Left lobe of liver (tissue), 2 donors: Measurements from ENCODE around the gene KHDC4. TPM values are rescaled to one million over a fixed set of nuclear protein-coding genes. Genes with fewer than 3 reads are reported as not detected.

Source experiments
- ATAC-seq: fragments of 200-7000 bp; cut with Tn5 transposase; one replicate; pipeline ENCODE4 v1.9.1; 2020; ENCODE audit warnings: mild to moderate bottlenecking, moderate library complexity
- DNase-seq: peaks from one replicate; pipeline ENCODE4 v3.0.0-alpha.2; 2020; ENCODE audit warnings: low spot score
- total RNA-seq: library from RNA; stranded (reverse); gene quantifications from one replicate; pipeline ENCODE4 v1.2.1, GENCODE V29; 2021
- donor health status: DM: no; HTN: no; CAD: no; lungs with moderate emphysema.
- donor health status: DM: no; HTN: yes; CAD: no.

KHDC4 gene
- total RNA-seq, 1 donor from 2014 or later = 18.5 TPM

- ATAC-seq (no peak), DNase-seq (no peak)
Observed at GRCh38 chr1:155880251-155880650, 54.0 kb downstream of the KHDC4 start.

GRCh38 chr1:155877945-155878344, 56.3 kb downstream of the KHDC4 start:
- no peak for DNase-seq
- no peak for ATAC-seq

GRCh38 chr1:155873860-155874259, 60.4 kb downstream of the KHDC4 start:
- DNase-seq (no peak), ATAC-seq (no peak)

GRCh38 chr1:155872527-155872926, 61.7 kb downstream of the KHDC4 start:
- ATAC-seq (no peak), DNase-seq (no peak)

GRCh38 chr1:155871390-155871789, 62.8 kb downstream of the KHDC4 start:
- no peak for DNase-seq
- no peak for ATAC-seq

GRCh38 chr1:155867766-155868165, 66.4 kb downstream of the KHDC4 start:
- ATAC-seq (no peak), DNase-seq (no peak)

- DNase-seq (no peak), ATAC-seq (no peak)
Observed at GRCh38 chr1:155864393-155864792, 69.8 kb downstream of the KHDC4 start.

Other genes starting within 250 kb of the KHDC4 start
- 20.4 TPM for gene YY1AP1, start 245.6 kb downstream of the KHDC4 start, total RNA-seq
- 62.7 TPM for gene DAP3, start 245.3 kb downstream of the KHDC4 start, total RNA-seq
- gene GON4L, start 77.2 kb downstream of the KHDC4 start, total RNA-seq = 19.9 TPM
- gene SYT11, start 74.8 kb downstream of the KHDC4 start, total RNA-seq = 0.58 TPM
- gene RIT1, start 23.1 kb downstream of the KHDC4 start, total RNA-seq = 7.2 TPM
- not detected for gene RXFP4, start 7.2 kb upstream of the KHDC4 start, total RNA-seq
- 6.5 TPM for gene ARHGEF2, start 44.1 kb upstream of the KHDC4 start, total RNA-seq
- gene SSR2, start 86.5 kb upstream of the KHDC4 start, total RNA-seq = 95.6 TPM
- gene UBQLN4, start 119.4 kb upstream of the KHDC4 start, total RNA-seq = 21.2 TPM
- gene LAMTOR2, start 120.4 kb upstream of the KHDC4 start, total RNA-seq = 66.6 TPM
- gene RAB25, start 126.7 kb upstream of the KHDC4 start, total RNA-seq = 1.7 TPM
- gene MEX3A, start 148.1 kb upstream of the KHDC4 start, total RNA-seq = 1.1 TPM
- 120 TPM for gene LMNA, start 180.3 kb upstream of the KHDC4 start, total RNA-seq
- gene SEMA4A, start 219.2 kb upstream of the KHDC4 start, total RNA-seq = 0.88 TPM